Measurements from ENCODE around the gene FOXO1.

The FOXO1 gene

DNA sequence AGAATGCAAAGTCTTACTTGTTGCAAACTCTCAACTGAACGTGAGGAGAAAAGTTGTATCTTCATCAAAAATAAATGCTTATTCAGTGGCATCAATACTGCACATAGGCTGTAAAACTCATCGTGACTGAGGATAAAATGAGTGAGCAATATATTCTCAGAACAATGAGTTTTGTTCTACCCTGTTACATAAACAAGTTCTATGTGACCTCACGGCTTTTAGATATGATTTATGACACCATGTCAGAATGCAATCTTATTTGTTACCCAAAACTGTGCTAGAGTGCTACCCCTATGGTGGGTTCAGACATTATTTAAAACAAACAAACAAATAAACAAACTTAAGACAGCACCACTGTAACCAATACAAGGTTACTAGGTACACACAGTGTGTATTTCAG, 55.4 kb downstream of the FOXO1 start:
- peaks cover 18% of the 10 kb centered on the region for H3K4me1 ChIP-seq (ENCODE audit: control insufficient read depth, insufficient read depth, low read length)
- no peak overlapping the region for H3K9ac ChIP-seq (ENCODE audit: low read length)
- H3K27me3 ChIP-seq (ENCODE audit: control insufficient read depth, insufficient read depth, low read length): no peaks in the 10 kb centered on the region
- H3K27ac ChIP-seq (ENCODE audit: low read depth, low read length): no peak overlapping the region
- H3K36me3 ChIP-seq (ENCODE audit: control insufficient read depth, insufficient read depth, low read length): no peaks in the 10 kb centered on the region
- H3K4me3 ChIP-seq (ENCODE audit: low read length): no peak overlapping the region

DNA sequence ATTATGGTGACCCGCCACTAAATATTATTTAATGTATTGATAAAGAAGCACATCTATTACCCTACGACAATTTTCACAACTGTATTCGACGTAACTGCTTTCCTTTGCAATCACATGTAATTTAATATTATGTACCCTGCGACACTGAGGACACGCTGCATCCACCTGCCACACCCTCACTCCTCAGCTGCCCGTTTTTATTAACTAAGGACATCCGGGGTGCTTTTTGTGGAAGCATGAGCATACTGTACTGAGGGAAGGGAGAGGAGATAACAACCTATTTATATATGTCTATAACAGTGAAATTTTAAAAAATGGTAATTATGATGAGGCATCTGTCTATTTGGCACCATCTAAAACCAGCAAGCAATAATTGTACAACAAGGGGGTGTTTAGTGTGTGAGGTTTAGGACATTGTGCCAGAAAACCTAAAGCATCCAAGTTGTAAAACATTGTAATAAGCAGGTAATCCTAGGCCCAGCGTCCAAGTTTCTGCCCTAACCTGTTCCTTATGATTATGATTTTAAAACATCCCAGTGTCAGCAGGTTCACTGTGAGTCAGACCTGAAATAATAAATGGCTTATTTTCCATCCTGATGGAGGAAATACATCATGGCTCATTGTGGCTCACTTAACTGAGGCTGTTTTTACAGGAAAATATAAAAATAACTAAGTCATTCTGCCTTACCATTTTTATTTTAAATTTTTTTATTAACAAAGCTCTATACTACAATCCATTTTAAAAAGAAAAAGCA, 56.3 kb downstream of the FOXO1 start:
- H3K27ac ChIP-seq (ENCODE audit: low read depth, low read length): no peak overlapping the region
- H3K27me3 ChIP-seq (ENCODE audit: control insufficient read depth, insufficient read depth, low read length): no peaks in the 10 kb centered on the region
- no peaks in the 10 kb centered on the region for H3K36me3 ChIP-seq (ENCODE audit: control insufficient read depth, insufficient read depth, low read length)
- no peak overlapping the region for H3K9ac ChIP-seq (ENCODE audit: low read length)
- no peak overlapping the region for H3K4me3 ChIP-seq (ENCODE audit: low read length)
- H3K4me1 ChIP-seq (ENCODE audit: control insufficient read depth, insufficient read depth, low read length): peaks cover 18% of the 10 kb centered on the region

- Histone ChIP-seq H3K27me3 (ENCODE audit: control insufficient read depth, insufficient read depth, low read length) (no peaks in the 10 kb centered on the region), H3K4me3 (ENCODE audit: low read length) (no peak overlapping the region), H3K9ac (ENCODE audit: low read length) (no peak overlapping the region), H3K27ac (ENCODE audit: low read depth, low read length) (no peak overlapping the region), H3K36me3 (ENCODE audit: control insufficient read depth, insufficient read depth, low read length) (no peaks in the 10 kb centered on the region), H3K4me1 (ENCODE audit: control insufficient read depth, insufficient read depth, low read length) (peaks cover 10% of the 10 kb centered on the region)
Observed at GRCh38 chr13:40608308-40608707, 58.1 kb downstream of the FOXO1 start.

- Histone ChIP-seq H3K4me1 (ENCODE audit: control insufficient read depth, insufficient read depth, low read length) (peaks cover 4% of the 10 kb centered on the region), H3K27me3 (ENCODE audit: control insufficient read depth, insufficient read depth, low read length) (no peaks in the 10 kb centered on the region), H3K4me3 (ENCODE audit: low read length) (no peak overlapping the region), H3K36me3 (ENCODE audit: control insufficient read depth, insufficient read depth, low read length) (no peaks in the 10 kb centered on the region), H3K9ac (ENCODE audit: low read length) (no peak overlapping the region), H3K27ac (ENCODE audit: low read depth, low read length) (no peak overlapping the region)
Observed at GRCh38 chr13:40605573-40605972, 60.9 kb downstream of the FOXO1 start.

GRCh38 chr13:40604135-40604534, 62.3 kb downstream of the FOXO1 start:
- H3K9ac ChIP-seq (ENCODE audit: low read length): no peak overlapping the region
- H3K4me1 ChIP-seq (ENCODE audit: control insufficient read depth, insufficient read depth, low read length): peaks cover 8% of the 10 kb centered on the region
- H3K4me3 ChIP-seq (ENCODE audit: low read length): no peak overlapping the region
- H3K27ac ChIP-seq (ENCODE audit: low read depth, low read length): no peak overlapping the region
- H3K36me3 ChIP-seq (ENCODE audit: control insufficient read depth, insufficient read depth, low read length): no peaks in the 10 kb centered on the region
- no peaks in the 10 kb centered on the region for H3K27me3 ChIP-seq (ENCODE audit: control insufficient read depth, insufficient read depth, low read length)

- no peak overlapping the region for H3K4me3 ChIP-seq (ENCODE audit: low read length)
- no peak overlapping the region for H3K27ac ChIP-seq (ENCODE audit: low read depth, low read length)
Observed at GRCh38 chr13:40600149-40600751, 66.2 kb downstream of the FOXO1 start.

DNA sequence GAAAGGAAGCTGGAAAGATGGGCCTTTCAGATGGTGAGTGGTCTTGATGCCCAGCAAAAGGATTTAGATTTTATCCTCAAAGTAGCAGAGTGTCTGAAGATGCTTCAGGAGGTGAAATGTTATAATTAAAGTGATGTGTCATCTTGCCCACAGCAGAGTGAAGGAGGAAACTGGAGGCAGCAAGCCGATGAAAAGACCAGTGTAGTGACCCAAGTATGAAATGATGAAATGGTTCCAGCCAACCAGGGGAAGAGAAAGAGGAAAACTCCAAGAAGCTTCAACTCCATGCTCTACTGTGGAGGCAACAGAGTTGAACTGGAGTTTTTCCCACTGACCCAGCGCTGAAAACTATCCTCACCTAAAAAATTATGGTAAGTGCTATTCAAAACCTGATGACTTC, 66.7 kb downstream of the FOXO1 start:
- no peaks in the 10 kb centered on the region for H3K27me3 ChIP-seq (ENCODE audit: control insufficient read depth, insufficient read depth, low read length)
- H3K36me3 ChIP-seq (ENCODE audit: control insufficient read depth, insufficient read depth, low read length): no peaks in the 10 kb centered on the region
- no peak overlapping the region for H3K27ac ChIP-seq (ENCODE audit: low read depth, low read length)
- H3K9ac ChIP-seq (ENCODE audit: low read length): no peak overlapping the region
- H3K4me3 ChIP-seq (ENCODE audit: low read length): no peak overlapping the region
- peaks cover 27% of the 10 kb centered on the region for H3K4me1 ChIP-seq (ENCODE audit: control insufficient read depth, insufficient read depth, low read length)

More at GRCh38 chr13:40600149-40600751, 66.2 kb downstream of the FOXO1 start:
- Histone ChIP-seq H3K4me1 (ENCODE audit: control insufficient read depth, insufficient read depth, low read length) (peaks cover 27% of the 10 kb centered on the region), H3K27me3 (ENCODE audit: control insufficient read depth, insufficient read depth, low read length) (no peaks in the 10 kb centered on the region), H3K36me3 (ENCODE audit: control insufficient read depth, insufficient read depth, low read length) (no peaks in the 10 kb centered on the region), H3K9ac (ENCODE audit: low read length) (no peak overlapping the region)

GRCh38 chr13:40599124-40599523, 67.3 kb downstream of the FOXO1 start:
- H3K4me1 ChIP-seq (ENCODE audit: control insufficient read depth, insufficient read depth, low read length): peaks cover 27% of the 10 kb centered on the region
- no peak overlapping the region for H3K27ac ChIP-seq (ENCODE audit: low read depth, low read length)
- no peak overlapping the region for H3K9ac ChIP-seq (ENCODE audit: low read length)

GRCh38 chr13:40598569-40598968, 67.9 kb downstream of the FOXO1 start:
- Histone ChIP-seq H3K4me1 (ENCODE audit: control insufficient read depth, insufficient read depth, low read length) (peaks cover 27% of the 10 kb centered on the region), H3K27me3 (ENCODE audit: control insufficient read depth, insufficient read depth, low read length) (no peaks in the 10 kb centered on the region), H3K36me3 (ENCODE audit: control insufficient read depth, insufficient read depth, low read length) (no peaks in the 10 kb centered on the region), H3K9ac (ENCODE audit: low read length) (no peak overlapping the region), H3K27ac (ENCODE audit: low read depth, low read length) (no peak overlapping the region), H3K4me3 (ENCODE audit: low read length) (no peak overlapping the region)

More at GRCh38 chr13:40599124-40599523, 67.3 kb downstream of the FOXO1 start:
- Histone ChIP-seq H3K27me3 (ENCODE audit: control insufficient read depth, insufficient read depth, low read length) (no peaks in the 10 kb centered on the region), H3K36me3 (ENCODE audit: control insufficient read depth, insufficient read depth, low read length) (no peaks in the 10 kb centered on the region), H3K4me3 (ENCODE audit: low read length) (no peak overlapping the region)

- H3K4me1 ChIP-seq (ENCODE audit: control insufficient read depth, insufficient read depth, low read length): peaks cover 27% of the 10 kb centered on the region
Observed at GRCh38 chr13:40597735-40598365, 68.6 kb downstream of the FOXO1 start.

GRCh38 chr13:40596484-40596883, 70.0 kb downstream of the FOXO1 start:
- no peaks in the 10 kb centered on the region for H3K27me3 ChIP-seq (ENCODE audit: control insufficient read depth, insufficient read depth, low read length)
- no peak overlapping the region for H3K9ac ChIP-seq (ENCODE audit: low read length)
- H3K36me3 ChIP-seq (ENCODE audit: control insufficient read depth, insufficient read depth, low read length): no peaks in the 10 kb centered on the region
- H3K4me3 ChIP-seq (ENCODE audit: low read length): no peak overlapping the region
- H3K27ac ChIP-seq (ENCODE audit: low read depth, low read length): peak overlapping the region; percentile 2
- H3K4me1 ChIP-seq (ENCODE audit: control insufficient read depth, insufficient read depth, low read length): peaks cover 27% of the 10 kb centered on the region

More at GRCh38 chr13:40597735-40598365, 68.6 kb downstream of the FOXO1 start:
- H3K9ac ChIP-seq (ENCODE audit: low read length): no peak overlapping the region
- no peaks in the 10 kb centered on the region for H3K36me3 ChIP-seq (ENCODE audit: control insufficient read depth, insufficient read depth, low read length)
- no peak overlapping the region for H3K4me3 ChIP-seq (ENCODE audit: low read length)
- no peaks in the 10 kb centered on the region for H3K27me3 ChIP-seq (ENCODE audit: control insufficient read depth, insufficient read depth, low read length)
- H3K27ac ChIP-seq (ENCODE audit: low read depth, low read length): no peak overlapping the region

DNA sequence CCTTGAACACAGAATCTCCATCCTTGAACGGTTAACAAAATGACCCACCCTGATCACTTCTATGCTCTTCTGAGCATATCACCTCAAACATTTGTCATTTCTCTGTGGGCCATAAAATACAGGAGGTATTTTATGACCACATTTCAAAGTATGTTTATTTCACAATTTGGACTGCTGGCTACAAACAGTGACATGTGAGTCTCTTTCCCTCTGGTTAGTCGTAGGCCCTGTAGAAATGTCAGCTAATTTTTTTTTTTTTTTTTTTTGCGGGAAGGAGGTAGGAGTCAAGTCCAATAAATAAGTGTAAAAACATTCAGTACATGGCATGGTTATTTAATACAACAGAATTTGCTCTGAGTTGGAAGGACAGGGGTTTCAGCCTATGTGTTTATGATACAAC, 70.7 kb downstream of the FOXO1 start:
- Histone ChIP-seq H3K36me3 (ENCODE audit: control insufficient read depth, insufficient read depth, low read length) (no peaks in the 10 kb centered on the region), H3K27me3 (ENCODE audit: control insufficient read depth, insufficient read depth, low read length) (no peaks in the 10 kb centered on the region), H3K9ac (ENCODE audit: low read length) (no peak overlapping the region), H3K4me3 (ENCODE audit: low read length) (no peak overlapping the region), H3K27ac (ENCODE audit: low read depth, low read length) (no peak overlapping the region), H3K4me1 (ENCODE audit: control insufficient read depth, insufficient read depth, low read length) (peaks cover 27% of the 10 kb centered on the region)

All from rectal smooth muscle tissue (tissue), 1 donor.